Kidney (tissue), 14 donors: Measurements from ENCODE around the gene PRKN. TPM values are rescaled to one million over a fixed set of nuclear protein-coding genes. Genes with fewer than 3 reads are reported as not detected.

Source experiments
- DNase-seq, 5 donors: peaks; one replicate each; pipeline ENCODE4 v3.0.0-alpha.2; 2013 to 2020
- FAIRE-seq: peaks from 2 replicates; lab custom pipeline; 2012; peaks lifted over from hg19 to GRCh38; lab: Jason Lieb, UNC
- H3K27ac ChIP-seq, 2 donors: one replicate each; pipeline ENCODE4 v1.7.0; 2013; ENCODE audit warnings: low read depth in 2 of 2, low read length in 2 of 2, inconsistent platforms in 1 of 2
- H3K27me3 ChIP-seq: one replicate; pipeline ENCODE4 v1.7.1; 2013; ENCODE audit warnings: low read length, inconsistent platforms; ENCODE audit not compliant: control insufficient read depth, insufficient read depth
- H3K36me3 ChIP-seq, 3 donors: one replicate each; pipeline versions ENCODE4 v1.7.0 to v1.7.1; 2013; ENCODE audit warnings: low read length in 3 of 3, control low read depth in 1 of 3, inconsistent platforms in 1 of 3; ENCODE audit not compliant: insufficient read depth in 3 of 3, control insufficient read depth in 2 of 3
- H3K4me1 ChIP-seq, 3 donors: one replicate each; pipeline versions ENCODE4 v1.7.0 to v1.7.1; 2013; ENCODE audit warnings: low read length in 3 of 3, inconsistent platforms in 1 of 3, low read depth in 1 of 3; ENCODE audit not compliant: control insufficient read depth in 2 of 3, insufficient read depth in 2 of 3
- H3K4me3 ChIP-seq, 3 donors: one replicate each; pipeline versions ENCODE4 v1.7.0 to v1.8.1; 2013; ENCODE audit warnings: low read length in 3 of 3, control low read depth in 1 of 3, inconsistent platforms in 1 of 3
- H3K9ac ChIP-seq, 3 donors: one replicate each; pipeline versions ENCODE4 v1.7.0 to v1.7.1; 2013; ENCODE audit warnings: low read length in 3 of 3, control low read depth in 1 of 3, inconsistent platforms in 1 of 3
- H3K9me3 ChIP-seq, 3 donors: one replicate each; pipeline versions ENCODE4 v1.7.0 to v1.7.1; 2013; ENCODE audit warnings: low read length in 3 of 3, control low read depth in 1 of 3, inconsistent platforms in 1 of 3; ENCODE audit not compliant: control insufficient read depth in 2 of 3, insufficient read depth in 1 of 3
- intact Hi-C: fragments of 100-400 bp; cut with DNase I; formaldehyde crosslinking; loops from one replicate; pipeline ENCODE4 v1.11.1; 2022
- polyA plus RNA-seq: library from polyadenylated mRNA; stranded (reverse); fragments of 350-450 nt; fragmentation: Illumina TruSeq; extraction: RNeasy Lipid Tissue Mini Kit (QIAGEN cat#74804); gene quantifications from one replicate; pipeline ENCODE4 v1.2.3, GENCODE V29; 2014; ENCODE audit warnings: low read depth, low replicate concordance; ENCODE audit not compliant: insufficient read depth
- total RNA-seq: library from RNA; stranded (reverse); fragmentation: NEBNext Ultra II Directional; extraction: Animal tissue kit (Norgen Biotek cat#: 25700); gene quantifications from one replicate; pipeline ENCODE4 v1.2.1, GENCODE V29; 2021
- TF ChIP-seq, protein P1 (sequence below): IDR thresholded peaks from 3 replicates; pipeline ENCODE4 v1.5.1; 2012; ENCODE audit warnings: mild to moderate bottlenecking, moderate library complexity, borderline replicate concordance; ENCODE audit not compliant: insufficient read depth; ENCODE audit errors: extremely low read depth
- donor health status: control.
- donor health status: control.
- donor health status: control.
- donor health status: control.
- donor health status: control.
- donor health status: DM: yes; HTN: yes; CAD: no.
- donor health status: Normal renal cell carcinoma (clear cell type).

PRKN gene
- total and polyA plus RNA-seq, 2 donors from 2014 or later, result 8.6 to 10.4 TPM

DNA sequence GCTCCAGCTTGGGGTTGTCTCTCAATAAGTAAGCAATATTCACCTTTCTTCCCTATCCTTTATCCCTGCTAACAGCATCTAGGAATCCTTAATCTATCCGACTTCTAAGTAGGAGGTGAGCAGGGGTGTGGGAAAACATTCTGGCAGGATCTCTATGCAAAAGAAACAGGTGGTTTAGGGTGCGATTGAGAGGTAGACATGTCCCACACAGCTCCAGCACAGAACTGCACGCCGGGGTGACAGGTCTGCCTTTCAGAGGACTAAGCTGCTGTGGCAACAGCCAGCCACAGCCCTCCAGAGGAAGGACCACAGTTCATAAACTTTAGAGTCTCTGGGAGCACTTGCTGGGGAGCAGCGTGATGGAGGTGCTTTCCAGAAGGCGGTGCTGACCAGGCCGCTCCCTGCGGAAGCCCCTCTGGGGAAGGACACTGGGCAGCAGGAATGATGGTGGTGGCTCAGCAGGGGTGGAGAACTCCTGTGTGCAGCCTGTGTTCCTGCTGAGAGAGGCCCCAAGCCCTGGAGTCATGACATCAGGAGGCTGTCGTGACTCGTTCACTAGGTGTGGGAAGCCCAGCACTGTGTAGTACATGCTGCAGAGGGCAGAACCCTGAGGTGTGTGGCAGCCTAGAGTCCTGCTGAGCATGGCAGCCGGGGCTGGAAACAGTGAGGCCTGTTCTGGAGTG lies 509.6 kb downstream of the PRKN start:
- intact Hi-C loops, result no loop called here
- no peak for FAIRE-seq

DNA sequence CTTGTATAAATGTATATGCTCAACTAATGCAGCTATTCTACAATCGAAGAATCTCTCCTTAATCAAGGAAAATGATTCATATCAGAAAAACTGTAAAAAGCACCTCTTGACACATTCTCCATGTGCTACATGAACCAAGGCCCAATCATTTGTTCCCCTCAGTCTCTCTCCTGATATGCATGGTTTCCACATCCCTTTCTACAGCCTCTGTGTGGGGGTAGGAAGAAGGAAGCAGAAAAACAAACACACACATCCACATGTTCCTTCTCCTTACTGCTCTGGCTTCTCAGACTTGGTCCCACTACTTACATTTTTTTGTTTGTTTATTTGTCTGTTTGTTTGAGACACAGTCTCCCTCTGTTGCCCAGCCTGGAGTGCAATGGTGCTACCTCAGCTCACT lies 510.5 kb downstream of the PRKN start:
- H3K9me3 ChIP-seq, result no peaks in the 10 kb centered on the region
- intact Hi-C loops, result no loop called here
- no peaks in the 10 kb centered on the region for H3K27me3 ChIP-seq
- no peak overlapping the region for H3K4me3 ChIP-seq
- no peak for FAIRE-seq
- H3K27ac ChIP-seq, result no peak overlapping the region
- H3K36me3 ChIP-seq, result no peaks in the 10 kb centered on the region
- TF ChIP-seq, protein P1, sequence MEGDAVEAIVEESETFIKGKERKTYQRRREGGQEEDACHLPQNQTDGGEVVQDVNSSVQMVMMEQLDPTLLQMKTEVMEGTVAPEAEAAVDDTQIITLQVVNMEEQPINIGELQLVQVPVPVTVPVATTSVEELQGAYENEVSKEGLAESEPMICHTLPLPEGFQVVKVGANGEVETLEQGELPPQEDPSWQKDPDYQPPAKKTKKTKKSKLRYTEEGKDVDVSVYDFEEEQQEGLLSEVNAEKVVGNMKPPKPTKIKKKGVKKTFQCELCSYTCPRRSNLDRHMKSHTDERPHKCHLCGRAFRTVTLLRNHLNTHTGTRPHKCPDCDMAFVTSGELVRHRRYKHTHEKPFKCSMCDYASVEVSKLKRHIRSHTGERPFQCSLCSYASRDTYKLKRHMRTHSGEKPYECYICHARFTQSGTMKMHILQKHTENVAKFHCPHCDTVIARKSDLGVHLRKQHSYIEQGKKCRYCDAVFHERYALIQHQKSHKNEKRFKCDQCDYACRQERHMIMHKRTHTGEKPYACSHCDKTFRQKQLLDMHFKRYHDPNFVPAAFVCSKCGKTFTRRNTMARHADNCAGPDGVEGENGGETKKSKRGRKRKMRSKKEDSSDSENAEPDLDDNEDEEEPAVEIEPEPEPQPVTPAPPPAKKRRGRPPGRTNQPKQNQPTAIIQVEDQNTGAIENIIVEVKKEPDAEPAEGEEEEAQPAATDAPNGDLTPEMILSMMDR, result no peak
- no peak overlapping the region for H3K9ac ChIP-seq
- DNase-seq, result no peak
- no peaks in the 10 kb centered on the region for H3K4me1 ChIP-seq

More for the DNA sequence above, 509.6 kb downstream of the PRKN start:
- Histone ChIP-seq H3K27ac (no peak overlapping the region), H3K9me3 (no peaks in the 10 kb centered on the region), H3K9ac (no peak overlapping the region), H3K4me3 (no peak overlapping the region), H3K36me3 (no peaks in the 10 kb centered on the region), H3K4me1 (no peaks in the 10 kb centered on the region), H3K27me3 (no peaks in the 10 kb centered on the region)
- TF ChIP-seq, protein P1, result no peak
- DNase-seq, result no peak

DNA sequence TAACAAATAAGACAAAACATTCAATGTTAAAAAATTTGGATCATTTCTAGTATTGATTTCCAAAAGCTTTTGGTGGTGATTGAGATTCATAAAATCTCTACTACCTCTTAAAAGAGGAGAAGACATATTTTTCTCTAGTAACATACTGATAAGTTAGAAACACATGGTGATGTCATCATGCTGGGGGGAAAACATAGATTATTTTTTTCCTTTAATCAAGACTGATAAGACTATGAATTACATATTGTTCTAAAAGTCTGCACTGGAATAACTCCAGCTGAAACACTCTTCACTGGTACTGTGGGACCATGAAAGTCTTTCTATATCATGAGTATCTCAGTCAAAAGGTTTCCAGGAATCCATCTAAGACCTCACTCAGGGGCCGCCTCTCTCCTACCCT lies 515.8 kb downstream of the PRKN start:
- FAIRE-seq, result no peak
- no peak overlapping the region for H3K9ac ChIP-seq

More for the DNA sequence above, 515.8 kb downstream of the PRKN start:
- TF ChIP-seq, protein P1, result no peak
- no peak for DNase-seq
- H3K36me3 ChIP-seq, result no peaks in the 10 kb centered on the region
- H3K27ac ChIP-seq, result no peak overlapping the region
- H3K4me3 ChIP-seq, result no peak overlapping the region
- intact Hi-C loops, result no loop called here
- H3K9me3 ChIP-seq, result no peaks in the 10 kb centered on the region
- H3K4me1 ChIP-seq, result no peaks in the 10 kb centered on the region
- H3K27me3 ChIP-seq, result no peaks in the 10 kb centered on the region
